ENCODE measurements around the gene FRMD4B. TPM values are rescaled to one million over a fixed set of nuclear protein-coding genes. Genes with fewer than 3 reads are reported as not detected.

Gene FRMD4B
- polyA plus RNA-seq, 2 of the 4 experiments (the other 2 are of a cell fraction), result 0.92 to 5.9 TPM

DNA sequence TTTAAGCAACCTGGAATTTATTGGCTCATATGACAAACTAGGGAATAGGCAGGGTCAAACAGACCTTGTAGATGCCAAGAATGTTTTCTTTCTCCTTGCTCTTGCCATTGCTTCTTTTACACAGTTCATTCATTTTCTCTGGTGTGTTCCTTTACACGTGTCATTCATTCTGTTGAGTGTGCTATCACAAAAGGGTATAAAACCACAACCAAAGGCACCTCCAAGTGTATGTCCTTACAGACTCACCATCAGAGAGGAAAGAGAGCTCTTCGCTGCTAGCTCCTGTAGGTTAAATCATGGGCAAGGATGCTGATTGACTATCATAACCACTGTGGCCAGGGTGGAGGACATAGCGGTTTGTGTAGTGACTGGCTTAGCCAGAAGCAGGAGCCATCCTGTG lies 19.2 kb upstream of the FRMD4B start (continued):
- TF ChIP-seq, protein P1, sequence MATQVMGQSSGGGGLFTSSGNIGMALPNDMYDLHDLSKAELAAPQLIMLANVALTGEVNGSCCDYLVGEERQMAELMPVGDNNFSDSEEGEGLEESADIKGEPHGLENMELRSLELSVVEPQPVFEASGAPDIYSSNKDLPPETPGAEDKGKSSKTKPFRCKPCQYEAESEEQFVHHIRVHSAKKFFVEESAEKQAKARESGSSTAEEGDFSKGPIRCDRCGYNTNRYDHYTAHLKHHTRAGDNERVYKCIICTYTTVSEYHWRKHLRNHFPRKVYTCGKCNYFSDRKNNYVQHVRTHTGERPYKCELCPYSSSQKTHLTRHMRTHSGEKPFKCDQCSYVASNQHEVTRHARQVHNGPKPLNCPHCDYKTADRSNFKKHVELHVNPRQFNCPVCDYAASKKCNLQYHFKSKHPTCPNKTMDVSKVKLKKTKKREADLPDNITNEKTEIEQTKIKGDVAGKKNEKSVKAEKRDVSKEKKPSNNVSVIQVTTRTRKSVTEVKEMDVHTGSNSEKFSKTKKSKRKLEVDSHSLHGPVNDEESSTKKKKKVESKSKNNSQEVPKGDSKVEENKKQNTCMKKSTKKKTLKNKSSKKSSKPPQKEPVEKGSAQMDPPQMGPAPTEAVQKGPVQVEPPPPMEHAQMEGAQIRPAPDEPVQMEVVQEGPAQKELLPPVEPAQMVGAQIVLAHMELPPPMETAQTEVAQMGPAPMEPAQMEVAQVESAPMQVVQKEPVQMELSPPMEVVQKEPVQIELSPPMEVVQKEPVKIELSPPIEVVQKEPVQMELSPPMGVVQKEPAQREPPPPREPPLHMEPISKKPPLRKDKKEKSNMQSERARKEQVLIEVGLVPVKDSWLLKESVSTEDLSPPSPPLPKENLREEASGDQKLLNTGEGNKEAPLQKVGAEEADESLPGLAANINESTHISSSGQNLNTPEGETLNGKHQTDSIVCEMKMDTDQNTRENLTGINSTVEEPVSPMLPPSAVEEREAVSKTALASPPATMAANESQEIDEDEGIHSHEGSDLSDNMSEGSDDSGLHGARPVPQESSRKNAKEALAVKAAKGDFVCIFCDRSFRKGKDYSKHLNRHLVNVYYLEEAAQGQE (IDR thresholded peaks at IDR 0.05), result no peak
- TF ChIP-seq, protein P2, sequence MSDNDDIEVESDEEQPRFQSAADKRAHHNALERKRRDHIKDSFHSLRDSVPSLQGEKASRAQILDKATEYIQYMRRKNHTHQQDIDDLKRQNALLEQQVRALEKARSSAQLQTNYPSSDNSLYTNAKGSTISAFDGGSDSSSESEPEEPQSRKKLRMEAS (IDR thresholded peaks at IDR 0.05), result no peak
- no peak for TF ChIP-seq CBX2 (IDR thresholded peaks at IDR 0.05; ENCODE audit: borderline replicate concordance, low read depth)

DNA sequence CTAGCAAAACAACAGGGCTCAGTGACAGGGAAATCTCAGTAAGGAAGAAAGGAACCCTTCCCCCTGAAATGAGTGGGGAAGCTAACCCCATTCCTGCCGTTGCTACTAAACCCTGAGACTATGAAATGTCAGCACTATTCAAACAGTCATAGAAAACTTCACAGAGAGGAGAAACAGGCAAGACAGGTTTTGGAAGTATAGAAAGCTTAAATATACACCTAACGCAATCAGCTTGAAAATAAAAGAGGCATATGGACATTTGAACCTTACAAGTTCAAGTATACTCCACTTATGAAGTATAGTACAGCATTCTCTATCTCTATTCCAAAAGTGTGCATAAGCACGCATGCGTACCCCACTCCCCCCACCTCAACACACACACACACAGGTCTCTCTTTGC lies 17.6 kb upstream of the FRMD4B start:
- ChIA-PET POLR2A (no interaction called here), CTCF (interaction anchor here (1.3 to 1.5 kb wide), 3 partner anchors 16 to 283 kb away, joined by 3 to 4 read pairs (median 4); no protein-coding TSS in a partner anchor)
- no peaks in the 10 kb centered on the region for H3K4me1 ChIP-seq
- FAIRE-seq (no peak), DNase-seq (ENCODE audit: low read depth in 1 of 2, low spot score in 1 of 2) (no peak), ATAC-seq (no peak)
- H3K27ac ChIP-seq, result no peak overlapping the region
- H3K9me3 ChIP-seq, result no peaks in the 10 kb centered on the region
- H3K4me3 ChIP-seq, result no peak overlapping the region
- 60% methylated on average over 4 of the region's 4 CpGs for WGBS (ENCODE audit: missing lambda C conversion rate)
- TF ChIP-seq MYC (IDR thresholded peaks at IDR 0.05; ENCODE audit: borderline replicate concordance, low read length) (no peak), HDAC2 (IDR thresholded peaks at IDR 0.05) (no peak)
- TF ChIP-seq, protein P3, sequence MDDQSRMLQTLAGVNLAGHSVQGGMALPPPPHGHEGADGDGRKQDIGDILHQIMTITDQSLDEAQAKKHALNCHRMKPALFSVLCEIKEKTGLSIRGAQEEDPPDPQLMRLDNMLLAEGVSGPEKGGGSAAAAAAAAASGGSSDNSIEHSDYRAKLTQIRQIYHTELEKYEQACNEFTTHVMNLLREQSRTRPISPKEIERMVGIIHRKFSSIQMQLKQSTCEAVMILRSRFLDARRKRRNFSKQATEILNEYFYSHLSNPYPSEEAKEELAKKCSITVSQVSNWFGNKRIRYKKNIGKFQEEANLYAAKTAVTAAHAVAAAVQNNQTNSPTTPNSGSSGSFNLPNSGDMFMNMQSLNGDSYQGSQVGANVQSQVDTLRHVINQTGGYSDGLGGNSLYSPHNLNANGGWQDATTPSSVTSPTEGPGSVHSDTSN (IDR thresholded peaks at IDR 0.05), result no peak
- TF ChIP-seq, protein P4, sequence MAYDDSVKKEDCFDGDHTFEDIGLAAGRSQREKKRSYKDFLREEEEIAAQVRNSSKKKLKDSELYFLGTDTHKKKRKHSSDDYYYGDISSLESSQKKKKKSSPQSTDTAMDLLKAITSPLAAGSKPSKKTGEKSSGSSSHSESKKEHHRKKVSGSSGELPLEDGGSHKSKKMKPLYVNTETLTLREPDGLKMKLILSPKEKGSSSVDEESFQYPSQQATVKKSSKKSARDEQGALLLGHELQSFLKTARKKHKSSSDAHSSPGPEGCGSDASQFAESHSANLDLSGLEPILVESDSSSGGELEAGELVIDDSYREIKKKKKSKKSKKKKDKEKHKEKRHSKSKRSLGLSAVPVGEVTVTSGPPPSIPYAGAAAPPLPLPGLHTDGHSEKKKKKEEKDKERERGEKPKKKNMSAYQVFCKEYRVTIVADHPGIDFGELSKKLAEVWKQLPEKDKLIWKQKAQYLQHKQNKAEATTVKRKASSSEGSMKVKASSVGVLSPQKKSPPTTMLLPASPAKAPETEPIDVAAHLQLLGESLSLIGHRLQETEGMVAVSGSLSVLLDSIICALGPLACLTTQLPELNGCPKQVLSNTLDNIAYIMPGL (CRISPR knock-in tag; IDR thresholded peaks at IDR 0.05; ENCODE audit: borderline replicate concordance), result no peak
- H3K4me2 ChIP-seq, result no peak overlapping the region

DNA sequence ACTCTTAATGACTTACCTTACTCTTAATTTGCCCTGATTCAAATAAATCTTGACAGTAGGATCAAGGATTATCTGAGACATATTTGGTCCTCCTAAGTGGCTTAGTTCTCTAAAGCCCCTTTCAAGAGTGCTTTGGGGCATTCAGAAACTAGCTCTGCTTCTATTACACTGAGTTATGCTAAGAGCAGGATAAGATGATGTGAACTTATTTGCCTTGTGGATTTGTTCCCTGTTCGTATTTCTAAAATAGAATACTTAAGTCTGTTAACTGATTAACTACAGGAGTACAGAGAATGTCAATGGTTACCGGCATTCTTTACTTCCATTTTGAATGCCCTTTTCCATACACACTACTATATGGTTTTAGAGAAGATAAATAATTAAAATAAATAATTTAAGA lies 14.8 kb upstream of the FRMD4B start:
- H3K4me2 ChIP-seq, result no peak overlapping the region
- ATAC-seq (no peak), DNase-seq (ENCODE audit: low read depth in 1 of 2, low spot score in 1 of 2) (no peak), FAIRE-seq (no peak)
- H3K4me1 ChIP-seq, result no peaks in the 10 kb centered on the region
- no peak overlapping the region for H3K27ac ChIP-seq
- H3K9me3 ChIP-seq, result no peaks in the 10 kb centered on the region
- WGBS (ENCODE audit: missing lambda C conversion rate), result 37% methylated on average over 2 of the region's 2 CpGs
- H3K4me3 ChIP-seq, result no peak overlapping the region
- POLR2A ChIA-PET, result no interaction called here
- CTCF ChIA-PET, result interaction anchor here (0.7 to 2.7 kb wide), 3 partner anchors 9 to 239 kb away, joined by 3 to 12 read pairs (median 5); no protein-coding TSS in a partner anchor
- TF ChIP-seq ZC3H11A (IDR thresholded peaks at IDR 0.05), result no peak
- no peak for TF ChIP-seq PHF8 (IDR thresholded peaks at IDR 0.05; ENCODE audit: borderline replicate concordance, low read depth)
- no peak for TF ChIP-seq POLR2A (IDR thresholded peaks at IDR 0.05; ENCODE audit: low read length)
- TF ChIP-seq KDM5A (IDR thresholded peaks at IDR 0.05), result no peak
- no peak for TF ChIP-seq MAZ (IDR thresholded peaks at IDR 0.05; ENCODE audit: borderline replicate concordance, low read depth, low read length)
- TF ChIP-seq KDM1A (IDR thresholded peaks at IDR 0.05; ENCODE audit: low read depth), result no peak
- TF ChIP-seq FOSB (CRISPR knock-in tag; IDR thresholded peaks at IDR 0.05), result no peak

DNA sequence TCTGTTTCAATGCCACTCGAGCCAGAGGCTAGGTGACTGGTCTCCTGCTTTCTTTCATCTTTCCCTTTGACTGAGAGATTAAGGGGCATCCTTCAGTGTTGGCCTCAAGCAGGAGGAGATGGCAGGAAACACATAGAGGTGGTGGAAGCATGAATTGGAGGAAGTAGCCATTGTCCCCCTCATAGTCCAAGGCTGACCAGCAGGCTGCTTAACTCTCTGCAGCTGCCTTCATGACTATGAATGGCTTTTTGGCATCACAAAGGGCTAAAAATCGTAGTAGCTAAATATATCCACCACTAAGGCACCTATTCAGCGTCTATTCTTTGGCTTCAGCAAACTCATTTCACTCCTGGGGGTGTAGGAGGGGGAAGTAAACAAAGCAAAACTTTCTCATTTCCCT lies 7.0 kb upstream of the FRMD4B start:
- DNase-seq (ENCODE audit: low read depth in 1 of 2, low spot score in 1 of 2) (no peak), FAIRE-seq (no peak), ATAC-seq (no peak)
- ChIA-PET POLR2A (no interaction called here), CTCF (interaction anchor here (1.1 kb wide), 1 partner anchor 17 kb away, joined by 4 read pairs; no protein-coding TSS in a partner anchor)
- Histone ChIP-seq H3K4me3 (no peak overlapping the region), H3K4me1 (no peaks in the 10 kb centered on the region), H3K4me2 (no peak overlapping the region), H3K27ac (no peak overlapping the region), H3K9me3 (no peaks in the 10 kb centered on the region)
- no peak for TF ChIP-seq POLR2A (IDR thresholded peaks at IDR 0.05; ENCODE audit: low read length)
- no peak for TF ChIP-seq HEYL (CRISPR knock-in tag; IDR thresholded peaks at IDR 0.05)
- TF ChIP-seq FOSB (CRISPR knock-in tag; IDR thresholded peaks at IDR 0.05), result no peak
- no peak for TF ChIP-seq GATA3 (IDR thresholded peaks at IDR 0.05; ENCODE audit: borderline replicate concordance)
- TF ChIP-seq, protein P5, sequence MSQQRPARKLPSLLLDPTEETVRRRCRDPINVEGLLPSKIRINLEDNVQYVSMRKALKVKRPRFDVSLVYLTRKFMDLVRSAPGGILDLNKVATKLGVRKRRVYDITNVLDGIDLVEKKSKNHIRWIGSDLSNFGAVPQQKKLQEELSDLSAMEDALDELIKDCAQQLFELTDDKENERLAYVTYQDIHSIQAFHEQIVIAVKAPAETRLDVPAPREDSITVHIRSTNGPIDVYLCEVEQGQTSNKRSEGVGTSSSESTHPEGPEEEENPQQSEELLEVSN (IDR thresholded peaks at IDR 0.05; ENCODE audit: borderline replicate concordance, low read depth), result no peak
- WGBS (ENCODE audit: missing lambda C conversion rate), result 7% methylated on average over 3 of the region's 3 CpGs

All from A549 (cell line).